Cerebellar cortex (tissue), 1 donor: Measurements from ENCODE around the gene GPR107.

Source experiments
- DNase-seq: peaks from one replicate; pipeline ENCODE4 v3.0.0-alpha.2; 2015; ENCODE audit warnings: low spot score

The GPR107 gene

GRCh38 chr9:130110166-130110565 is 56.5 kb downstream of the GPR107 start:
- DNase-seq: peak; percentile 70

- DNase-seq: no peak
Observed at GRCh38 chr9:130110596-130111021, 56.9 kb downstream of the GPR107 start.

DNA sequence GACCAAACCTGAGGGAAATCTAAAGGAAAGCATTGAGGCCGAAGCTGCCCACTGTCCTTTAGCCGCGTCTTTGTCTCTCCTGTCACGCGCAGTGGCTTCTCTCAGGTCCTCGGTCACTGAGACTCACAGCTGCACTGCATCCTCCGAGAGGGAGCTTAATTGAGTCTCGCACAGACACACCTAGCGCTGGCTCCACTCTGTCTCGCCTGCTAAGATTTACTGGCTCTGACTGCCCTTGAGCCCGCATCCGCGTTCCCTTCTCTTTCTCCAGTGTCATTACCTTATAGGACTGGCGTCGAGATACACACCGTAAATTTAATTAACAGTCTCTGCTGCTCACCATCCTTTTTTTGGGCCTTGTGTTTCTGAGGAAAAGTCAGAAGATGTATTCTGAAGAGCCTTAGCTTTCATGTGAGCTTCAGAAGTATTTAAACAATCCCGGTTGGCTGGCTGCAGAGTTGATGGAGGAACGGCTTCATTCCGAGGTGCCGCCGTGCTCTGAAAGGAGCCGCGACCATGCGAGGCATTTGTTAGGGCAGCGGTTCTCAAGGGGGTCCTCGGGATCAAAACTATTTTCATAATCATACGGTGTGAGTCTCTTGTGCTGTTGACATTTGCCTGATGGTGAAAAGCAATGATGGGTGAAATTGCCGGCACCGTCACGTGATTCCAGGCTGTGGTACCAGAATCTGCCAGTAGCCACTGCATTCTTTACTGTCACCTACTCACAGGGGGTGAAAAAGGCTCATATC is 58.3 kb downstream of the GPR107 start:
- DNase-seq: no peak

DNA sequence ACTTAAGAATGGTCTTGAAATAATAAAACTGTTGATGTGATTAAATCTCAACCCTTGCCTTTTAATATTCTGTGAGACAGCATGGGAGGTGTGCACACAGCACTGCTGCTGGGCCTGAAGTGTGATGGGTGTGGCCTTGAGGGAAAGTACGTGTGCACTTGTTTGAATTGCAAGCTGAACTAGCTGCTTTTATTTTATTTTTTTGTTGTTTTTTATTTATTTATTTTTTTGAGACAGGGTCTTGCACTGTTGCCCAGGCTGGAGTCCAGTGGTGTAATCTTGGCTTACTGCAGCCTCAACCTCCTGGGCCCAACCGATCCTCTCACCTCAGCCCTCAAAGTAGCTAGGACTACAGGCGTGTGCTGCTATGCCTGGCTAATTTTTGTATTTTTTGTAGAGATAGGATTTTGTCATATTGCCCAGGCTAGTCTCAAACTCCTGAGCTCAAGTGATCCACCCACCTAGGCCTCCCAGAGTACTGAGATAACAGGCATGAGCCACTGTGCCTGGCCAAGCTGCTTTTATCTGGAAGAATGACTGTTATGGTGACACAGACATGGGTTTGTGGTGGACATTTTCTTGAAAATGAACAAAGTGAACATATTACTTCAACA is 58.9 kb downstream of the GPR107 start:
- DNase-seq: no peak

DNA sequence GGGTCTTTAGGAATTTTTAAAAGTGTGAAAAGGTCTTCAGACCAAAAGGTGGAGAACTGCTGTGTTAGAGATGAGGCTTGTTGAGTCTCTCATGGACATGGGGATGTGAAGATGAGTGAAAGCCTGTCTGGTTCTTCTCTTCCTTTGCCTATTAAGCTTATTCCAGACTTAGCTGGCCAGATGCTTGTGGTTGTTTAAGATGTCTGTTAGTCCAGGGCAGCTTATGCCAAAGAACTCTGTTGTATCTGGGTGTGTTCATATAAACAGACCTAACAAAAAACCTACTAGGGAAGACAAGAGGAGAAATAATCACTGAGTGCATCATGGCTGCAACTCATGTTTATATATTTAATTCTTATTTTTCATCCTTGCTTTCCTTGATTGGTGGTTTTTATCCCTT is 61.0 kb downstream of the GPR107 start:
- no peak for DNase-seq

DNA sequence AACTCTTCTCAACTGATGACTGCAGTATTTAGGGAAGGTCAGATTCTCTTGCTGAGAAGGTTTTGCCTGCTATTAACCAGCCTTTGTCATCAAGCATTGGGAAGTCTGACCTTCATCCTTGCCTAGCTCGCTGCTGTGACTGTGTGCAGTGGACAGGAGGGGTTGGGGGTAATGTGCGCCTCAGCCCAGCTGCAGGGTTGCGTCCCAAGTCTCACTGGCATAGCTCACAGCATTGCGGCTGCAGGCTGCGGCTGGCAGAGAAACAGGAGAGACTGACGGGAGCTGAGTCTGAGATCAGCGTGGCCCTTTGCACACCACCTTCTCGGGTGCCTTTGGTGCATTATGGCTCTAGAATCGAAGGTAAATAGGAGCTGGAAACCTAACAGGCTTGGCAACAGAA is 62.6 kb downstream of the GPR107 start:
- no peak for DNase-seq

DNA sequence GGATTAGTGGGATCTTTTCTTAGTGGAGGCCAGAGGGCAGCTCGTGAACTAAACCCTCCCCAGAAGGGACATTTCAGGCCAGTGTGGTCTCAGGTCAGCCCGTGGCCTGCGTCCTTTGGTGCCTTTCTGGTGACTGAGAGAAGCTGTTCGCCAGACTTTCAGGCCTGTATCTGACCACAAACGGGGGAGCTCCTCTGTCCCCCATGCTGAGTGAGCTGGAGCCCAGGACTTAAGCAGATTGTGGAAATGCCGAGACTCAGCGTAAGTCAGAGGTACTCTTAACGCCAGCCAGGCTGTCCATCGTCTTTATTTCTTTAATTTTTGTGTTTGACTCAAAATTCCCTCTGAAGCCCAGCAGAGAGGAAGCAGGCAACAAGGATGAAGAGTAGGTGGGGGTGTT is 63.7 kb downstream of the GPR107 start:
- DNase-seq: no peak

GRCh38 chr9:130117816-130118632 is 64.3 kb downstream of the GPR107 start:
- DNase-seq: no peak

GRCh38 chr9:130118841-130119518 is 65.3 kb downstream of the GPR107 start:
- peak; percentile 60 for DNase-seq

DNA sequence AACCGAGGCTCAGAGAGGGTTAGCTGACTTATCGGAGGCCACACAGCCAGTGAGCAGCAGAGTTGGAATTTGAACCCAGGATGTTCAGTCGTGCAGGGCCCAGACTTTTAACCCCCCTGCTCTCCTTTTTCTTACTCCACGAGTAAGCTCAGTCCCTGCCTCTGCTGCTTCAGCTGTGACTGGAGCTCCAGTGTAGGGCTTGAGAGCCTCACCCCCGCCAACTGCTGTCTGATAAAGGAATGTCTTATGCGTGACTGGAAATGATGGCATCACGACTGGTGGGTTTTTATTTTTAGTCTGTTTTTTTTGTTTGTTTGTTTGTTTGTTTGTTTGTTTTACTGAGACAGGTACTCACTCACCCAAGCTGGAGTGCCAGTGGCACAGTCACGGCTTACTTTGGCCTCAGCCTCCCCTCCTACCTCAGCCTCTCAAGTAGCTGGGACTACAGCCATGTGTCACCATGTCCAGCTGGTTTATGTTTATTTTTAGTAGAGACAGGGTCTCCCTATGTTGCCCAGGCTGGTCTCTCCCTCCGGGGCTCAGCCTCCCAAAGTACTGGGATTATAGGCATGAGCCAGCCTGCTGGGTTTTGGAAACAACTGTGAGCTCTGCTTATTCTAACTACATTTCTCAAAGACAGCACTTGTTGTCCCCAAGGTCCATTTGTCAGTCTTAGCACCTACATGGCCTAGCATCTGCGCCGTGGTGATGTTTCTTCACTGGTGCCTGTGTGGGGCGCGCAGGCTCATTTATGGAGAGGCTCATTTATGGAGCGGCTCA is 66.0 kb downstream of the GPR107 start:
- no peak for DNase-seq

DNA sequence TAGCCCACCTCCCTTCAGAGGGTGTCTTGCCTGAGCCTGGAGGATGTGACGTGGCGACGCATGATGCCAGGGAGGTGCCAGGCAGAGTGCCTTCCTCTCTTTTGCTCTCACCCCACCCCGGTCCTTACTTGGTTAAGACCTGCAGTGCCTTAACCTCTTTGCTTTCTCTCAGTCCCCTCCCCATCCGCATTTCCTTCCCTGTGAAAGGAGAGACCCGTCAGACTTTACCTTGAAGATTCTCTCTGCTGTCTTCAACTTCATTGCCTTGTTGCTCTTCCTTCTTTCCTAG is 66.5 kb downstream of the GPR107 start:
- DNase-seq: no peak

- DNase-seq: no peak
Observed at GRCh38 chr9:130120832-130121231, 67.1 kb downstream of the GPR107 start.

DNA sequence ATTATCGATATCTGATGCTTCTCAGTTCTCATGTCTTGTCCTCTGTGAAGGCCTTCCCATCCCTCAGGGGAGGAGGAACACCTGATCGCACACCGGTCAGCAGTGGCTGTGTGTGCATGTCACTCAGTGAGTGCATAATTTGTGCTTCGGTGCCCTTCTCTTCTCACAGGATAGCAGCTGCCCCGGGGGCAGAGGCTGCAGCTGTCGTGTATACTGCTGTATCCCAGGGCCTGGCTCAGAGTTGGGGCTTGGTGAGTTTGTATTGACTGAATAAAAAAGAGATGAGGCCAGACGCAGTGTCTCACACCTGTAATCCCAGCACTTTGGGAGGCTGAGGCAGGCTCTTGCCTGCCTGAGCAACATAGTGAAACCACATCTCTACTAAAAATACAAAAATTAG is 68.8 kb downstream of the GPR107 start:
- DNase-seq: no peak

DNA sequence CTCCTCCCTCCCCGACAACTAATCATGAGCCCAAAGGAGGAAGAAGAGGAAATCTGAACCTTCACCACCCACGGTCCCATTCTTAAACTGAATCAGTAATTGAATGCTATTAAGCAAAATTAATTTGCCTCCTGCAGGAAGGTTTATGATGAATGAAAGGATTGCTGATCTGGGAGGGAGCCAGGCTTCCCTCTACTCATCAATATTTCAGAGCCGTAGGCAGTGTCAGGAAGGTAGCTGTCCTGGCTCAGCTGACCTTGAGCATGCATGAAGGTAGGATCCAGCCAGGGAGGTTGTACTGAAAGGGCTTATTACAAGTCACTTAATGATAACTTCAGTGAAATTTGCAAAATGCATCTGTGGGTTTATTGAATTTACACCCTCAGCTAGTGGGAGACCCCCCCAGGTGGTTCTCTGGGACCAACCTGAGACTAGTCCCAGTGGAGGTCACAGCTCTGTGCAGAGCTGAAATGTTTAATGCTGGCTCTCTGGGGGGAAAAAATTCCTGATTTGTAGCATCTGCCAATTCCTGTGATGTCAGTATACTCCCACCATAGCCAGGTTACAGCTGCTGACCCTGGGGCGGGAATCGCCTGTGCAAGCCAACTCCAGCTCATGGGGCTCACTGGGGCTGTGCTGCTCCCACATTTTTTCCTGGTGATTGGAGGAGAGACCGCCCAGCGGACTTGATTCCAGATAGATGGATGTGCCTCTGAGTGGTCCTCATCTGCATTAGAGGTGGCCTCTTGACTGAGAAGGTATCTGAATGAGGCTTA is 70.6 kb downstream of the GPR107 start:
- no peak for DNase-seq

GRCh38 chr9:130126721-130127433 is 73.2 kb downstream of the GPR107 start:
- no peak for DNase-seq

DNA sequence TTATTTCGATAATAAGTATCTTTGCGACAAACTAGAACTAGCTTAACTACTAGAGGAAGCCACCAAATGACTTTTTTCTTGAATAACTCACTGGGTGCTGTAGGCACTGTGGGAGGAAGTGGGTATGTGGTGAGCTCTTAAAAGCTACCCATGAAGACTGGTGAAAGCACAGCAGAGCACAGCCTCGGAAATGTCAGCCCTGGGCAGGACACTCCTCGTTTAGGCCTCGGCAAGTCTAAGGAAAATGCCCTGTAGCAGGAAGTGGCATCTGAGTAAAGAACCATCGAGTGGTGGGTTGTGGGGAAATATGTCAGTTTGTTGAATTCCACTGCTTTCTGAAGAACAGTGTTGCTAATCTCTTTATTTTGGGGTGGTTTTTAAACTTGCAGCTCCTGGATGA is 74.5 kb downstream of the GPR107 start:
- no peak for DNase-seq

DNA sequence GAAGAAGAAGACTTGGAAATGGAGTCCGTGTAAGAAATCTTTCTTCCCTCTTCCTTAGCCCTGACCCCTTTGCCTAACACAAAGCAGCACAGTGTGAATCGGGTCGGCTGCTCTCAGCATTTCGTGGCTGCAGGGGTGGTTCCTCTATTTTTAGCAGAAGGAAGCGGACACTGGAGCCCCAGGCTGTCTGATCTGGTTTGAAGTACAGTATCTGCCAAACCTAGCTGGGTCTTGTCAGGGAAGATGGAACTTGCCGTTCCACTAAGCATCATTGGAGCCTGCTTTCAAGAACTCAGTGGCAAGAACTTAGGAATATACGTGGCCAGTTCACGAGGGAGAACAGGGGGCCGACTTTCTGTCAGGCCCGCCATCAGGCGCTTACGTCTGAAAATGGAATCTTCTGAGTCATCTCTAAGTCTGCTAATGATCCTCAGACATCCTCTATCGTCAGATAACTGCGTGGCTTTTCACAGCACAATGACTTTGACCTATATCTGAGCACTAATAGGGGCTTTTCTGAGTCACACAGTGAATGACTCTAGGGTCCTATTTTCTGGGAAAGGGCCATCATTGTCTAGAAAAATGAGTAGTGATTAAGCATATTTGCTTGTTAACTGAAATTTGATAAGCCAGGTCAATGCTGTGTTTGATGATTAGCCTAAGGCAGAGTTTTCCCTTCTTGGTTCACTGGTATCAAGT is 75.2 kb downstream of the GPR107 start:
- DNase-seq: peak; percentile 80

- DNase-seq: peak; percentile 80
Observed at GRCh38 chr9:130129432-130130061, 75.8 kb downstream of the GPR107 start.

DNA sequence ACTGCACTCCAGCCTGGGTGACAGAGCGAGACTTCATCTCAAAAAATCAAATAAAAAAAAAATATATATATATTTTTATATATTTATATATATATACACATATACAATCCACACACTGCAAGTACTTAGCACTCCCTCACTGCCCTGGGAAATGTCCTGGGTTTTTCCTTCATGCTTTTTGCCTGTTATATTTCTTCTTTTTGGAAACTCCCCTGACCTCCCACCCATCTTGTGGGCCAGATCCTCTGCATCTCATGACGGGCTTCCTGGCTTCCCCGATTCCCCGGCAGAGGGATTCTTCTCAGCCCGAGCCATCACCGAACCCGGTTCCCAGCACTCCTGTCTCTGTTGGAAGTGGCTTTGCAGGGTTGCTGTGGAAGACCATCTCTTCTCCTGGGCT is 79.0 kb downstream of the GPR107 start:
- no peak for DNase-seq
